Activated CD4-positive, CD25-positive, alpha-beta regulatory T cell treated with anti-CD3 and anti-CD28 coated beads, Interleukin-2, amount 50 U/mL, for 24 hours (primary cell): ENCODE results near the gene ZFYVE28.

Experiments
- ATAC-seq, 2 donors: fragments of 150-1000 bp; cut with Tn5 transposase; one replicate each; pipeline ENCODE4 v1.10.0; 2021; ENCODE audit warnings: mild to moderate bottlenecking in 1 of 2, moderate library complexity in 1 of 2

ZFYVE28 gene

GRCh38 chr4:2352171-2352570 lies 66.3 kb downstream of the ZFYVE28 start:
- no peak for ATAC-seq

GRCh38 chr4:2350982-2351381 lies 67.5 kb downstream of the ZFYVE28 start:
- ATAC-seq, result no peak

- ATAC-seq, result no peak
Measured at GRCh38 chr4:2348786-2349185, 69.7 kb downstream of the ZFYVE28 start.

DNA sequence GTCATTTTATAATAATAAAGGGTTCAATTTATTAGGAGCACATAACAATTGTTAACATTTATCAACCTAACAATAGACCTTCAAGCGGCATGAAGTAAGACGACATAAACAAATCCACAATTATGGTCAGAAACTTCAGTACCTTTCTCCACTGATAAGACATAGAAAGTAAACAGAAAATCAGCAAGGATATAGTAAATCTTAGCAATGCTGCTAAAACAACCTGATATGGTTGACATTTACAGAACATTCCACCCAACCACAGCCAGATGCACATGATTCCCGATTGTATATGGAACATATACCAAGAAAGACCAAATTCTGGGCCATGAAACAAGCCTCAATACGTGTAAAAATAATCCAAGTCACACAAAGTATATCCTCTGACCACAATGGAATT lies 71.3 kb downstream of the ZFYVE28 start:
- ATAC-seq, result no peak

- no peak for ATAC-seq
Measured at GRCh38 chr4:2343476-2343875, 75.0 kb downstream of the ZFYVE28 start.

- no peak for ATAC-seq
Measured at GRCh38 chr4:2341911-2342652, 76.4 kb downstream of the ZFYVE28 start.

GRCh38 chr4:2341261-2341841 lies 77.1 kb downstream of the ZFYVE28 start:
- ATAC-seq, result no peak

- ATAC-seq, result no peak
Measured at GRCh38 chr4:2340272-2341061, 78.0 kb downstream of the ZFYVE28 start.

DNA sequence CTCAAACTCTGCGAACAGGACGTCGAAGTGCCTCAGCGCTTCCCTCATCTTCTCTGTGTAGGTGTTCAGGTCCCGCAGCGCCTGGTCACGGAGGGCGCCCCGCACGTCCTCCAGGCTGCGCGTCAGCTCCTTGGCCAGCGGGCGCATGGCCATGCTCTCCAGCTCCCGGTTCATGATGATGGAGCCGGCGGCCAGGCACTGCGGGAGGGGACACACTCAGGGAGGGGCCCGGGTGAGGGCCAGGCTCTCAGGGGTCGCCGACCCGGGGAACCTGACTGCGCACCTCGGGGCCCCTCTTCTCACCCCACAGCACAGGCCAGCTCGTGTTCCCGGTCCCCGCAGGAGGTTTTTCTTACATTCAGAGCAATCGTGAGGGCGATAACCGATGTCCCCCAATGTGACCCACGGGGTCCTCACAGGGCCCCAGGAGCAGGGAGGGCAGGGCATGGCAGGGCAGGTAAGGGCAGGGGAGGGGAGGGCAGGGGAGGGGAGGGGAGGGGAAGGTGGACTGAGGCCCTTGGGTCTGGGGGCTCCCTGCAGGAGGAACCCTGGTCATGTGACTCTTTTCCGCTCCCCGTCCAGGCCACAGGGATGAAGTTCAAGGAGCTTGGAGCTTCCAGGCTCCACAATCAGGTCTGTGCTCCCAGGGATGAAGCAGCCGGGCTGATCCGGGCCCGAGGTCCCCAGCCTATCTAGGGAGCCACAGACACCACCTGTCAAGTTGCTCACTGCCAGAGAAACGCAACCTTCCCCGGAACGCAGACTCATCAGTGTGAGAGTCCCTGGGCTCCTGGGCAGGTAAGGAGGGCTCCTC lies 78.8 kb downstream of the ZFYVE28 start:
- ATAC-seq, result no peak

- ATAC-seq, result no peak
Measured at GRCh38 chr4:2338754-2339457, 79.5 kb downstream of the ZFYVE28 start.

GRCh38 chr4:2337896-2338295 lies 80.5 kb downstream of the ZFYVE28 start:
- ATAC-seq, result no peak

DNA sequence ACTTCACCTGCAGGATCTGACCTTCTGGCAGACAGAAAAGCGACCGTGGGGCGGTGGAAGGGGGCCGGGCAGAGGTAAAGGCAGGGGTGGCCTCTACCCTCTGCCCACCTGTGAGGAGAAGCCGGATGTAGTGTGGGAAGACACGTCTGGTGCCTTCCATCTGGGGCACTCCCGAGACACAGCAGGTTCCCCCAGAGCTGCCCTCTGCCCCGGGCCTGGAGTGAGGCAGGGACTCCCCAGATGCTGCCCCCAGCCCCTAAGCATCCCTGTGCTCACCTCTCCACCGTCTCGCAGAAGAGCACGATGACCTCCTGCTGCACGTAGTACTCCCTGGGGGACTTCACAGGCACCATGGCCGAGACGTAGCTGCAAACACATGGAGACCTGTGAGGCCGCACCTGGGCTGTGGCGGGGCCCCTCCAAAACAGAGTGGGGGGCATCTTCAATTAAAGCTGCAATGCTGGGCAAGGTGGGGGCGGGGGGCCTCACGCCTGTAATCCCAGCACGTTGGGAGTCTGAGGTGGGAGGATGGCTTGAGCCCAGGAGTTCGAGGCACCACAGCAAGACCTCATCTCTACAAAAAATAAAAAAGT lies 81.2 kb downstream of the ZFYVE28 start:
- ATAC-seq, result no peak

DNA sequence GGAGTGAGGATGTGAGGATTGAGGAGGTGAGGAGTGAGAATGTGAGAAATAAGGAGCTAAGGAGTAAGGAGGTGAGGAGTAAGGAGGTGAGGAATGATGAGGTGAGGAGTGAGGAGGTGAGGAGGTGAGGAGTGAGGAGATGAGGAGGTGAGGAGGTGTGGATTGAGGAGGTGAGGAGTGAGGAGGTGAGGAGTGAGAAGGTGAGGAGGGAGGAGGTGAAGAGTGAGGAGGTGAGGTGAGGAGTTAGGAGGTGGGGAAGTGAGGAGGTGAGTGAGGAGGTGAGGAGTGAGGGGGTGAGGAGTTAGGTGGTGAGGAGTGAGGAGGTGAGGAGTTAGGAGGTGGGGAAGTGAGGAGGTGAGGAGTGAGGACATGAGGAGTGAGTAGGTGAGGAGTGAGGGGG lies 81.8 kb downstream of the ZFYVE28 start:
- ATAC-seq, result no peak

GRCh38 chr4:2335729-2336101 lies 82.7 kb downstream of the ZFYVE28 start:
- no peak for ATAC-seq

GRCh38 chr4:2334826-2335728 lies 83.4 kb downstream of the ZFYVE28 start:
- ATAC-seq, result no peak

DNA sequence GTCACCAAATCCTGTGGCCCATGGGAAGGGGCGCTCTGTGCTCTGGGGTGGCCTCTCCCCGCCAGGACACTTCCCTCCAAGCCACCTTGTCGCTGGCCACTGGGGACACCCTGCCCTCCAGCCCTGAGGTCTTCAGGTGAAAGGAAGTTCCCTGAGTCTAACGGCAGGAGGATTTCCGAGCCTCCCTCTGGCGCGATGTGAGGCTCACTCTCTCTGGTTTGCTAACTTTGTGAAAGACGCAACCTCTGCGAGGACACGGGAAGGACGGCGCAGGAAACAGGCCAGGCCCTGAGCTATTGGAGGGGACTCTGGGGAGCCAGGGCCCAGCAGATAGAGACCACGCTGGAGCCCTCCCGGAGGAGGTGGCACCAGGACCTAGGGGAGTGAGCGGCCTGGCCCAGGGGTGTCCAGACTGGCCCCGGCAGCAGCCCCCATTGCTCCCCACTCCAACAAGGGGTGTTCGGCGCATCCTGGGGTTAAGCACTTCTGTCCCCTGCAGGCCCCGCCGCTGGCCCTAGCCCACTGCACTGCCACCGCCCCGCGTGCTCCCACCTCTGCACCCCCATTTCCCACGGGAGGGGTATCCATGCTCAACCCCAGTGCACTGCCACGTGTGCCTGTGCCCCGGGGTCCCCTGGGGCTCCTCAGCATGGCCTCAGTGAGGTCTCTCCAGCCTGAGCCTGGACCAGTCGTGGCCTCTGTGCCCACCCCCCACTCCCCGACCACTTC lies 84.4 kb downstream of the ZFYVE28 start:
- no peak for ATAC-seq

DNA sequence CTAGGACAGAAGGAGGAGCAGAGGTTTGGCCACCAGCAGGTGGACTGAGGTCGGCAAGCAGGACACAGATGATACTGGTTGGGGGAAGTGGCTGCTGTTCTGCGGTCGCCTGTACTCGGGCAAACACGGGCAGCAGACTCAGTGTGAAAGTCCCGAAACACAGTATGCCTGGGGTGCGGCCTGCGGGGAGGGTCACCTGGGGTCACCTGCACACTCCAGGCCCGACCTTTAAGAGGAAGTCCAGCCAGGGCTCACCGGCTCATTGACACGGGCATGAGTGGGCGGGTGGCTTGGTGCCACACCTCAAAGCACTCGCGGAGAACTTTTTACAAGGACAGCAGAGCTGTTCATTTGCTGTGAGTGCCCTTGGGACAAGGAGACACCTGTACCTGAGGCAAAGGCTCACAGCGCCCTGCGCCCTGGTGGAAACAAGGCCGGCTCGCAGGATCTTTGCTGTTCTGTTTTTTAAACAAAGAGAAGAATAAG lies 85.0 kb downstream of the ZFYVE28 start:
- ATAC-seq, result no peak

DNA sequence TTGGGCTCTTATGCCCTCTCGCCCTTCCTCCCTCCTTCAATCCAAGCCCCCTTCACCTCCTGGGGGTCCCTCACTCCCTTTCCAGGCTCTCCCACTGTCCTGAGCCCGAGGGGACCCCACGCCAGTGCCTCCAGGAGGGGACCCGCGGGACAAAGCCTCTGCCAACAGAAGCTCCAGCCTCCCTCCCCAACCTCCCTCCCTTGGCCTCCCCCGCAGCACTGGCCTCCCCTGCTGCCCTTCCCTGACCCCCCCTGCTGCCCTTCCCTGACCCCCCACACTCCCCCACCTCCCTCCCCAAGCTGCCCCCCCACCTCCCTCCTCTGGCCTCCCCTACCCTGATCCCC lies 85.5 kb downstream of the ZFYVE28 start:
- ATAC-seq, result no peak

DNA sequence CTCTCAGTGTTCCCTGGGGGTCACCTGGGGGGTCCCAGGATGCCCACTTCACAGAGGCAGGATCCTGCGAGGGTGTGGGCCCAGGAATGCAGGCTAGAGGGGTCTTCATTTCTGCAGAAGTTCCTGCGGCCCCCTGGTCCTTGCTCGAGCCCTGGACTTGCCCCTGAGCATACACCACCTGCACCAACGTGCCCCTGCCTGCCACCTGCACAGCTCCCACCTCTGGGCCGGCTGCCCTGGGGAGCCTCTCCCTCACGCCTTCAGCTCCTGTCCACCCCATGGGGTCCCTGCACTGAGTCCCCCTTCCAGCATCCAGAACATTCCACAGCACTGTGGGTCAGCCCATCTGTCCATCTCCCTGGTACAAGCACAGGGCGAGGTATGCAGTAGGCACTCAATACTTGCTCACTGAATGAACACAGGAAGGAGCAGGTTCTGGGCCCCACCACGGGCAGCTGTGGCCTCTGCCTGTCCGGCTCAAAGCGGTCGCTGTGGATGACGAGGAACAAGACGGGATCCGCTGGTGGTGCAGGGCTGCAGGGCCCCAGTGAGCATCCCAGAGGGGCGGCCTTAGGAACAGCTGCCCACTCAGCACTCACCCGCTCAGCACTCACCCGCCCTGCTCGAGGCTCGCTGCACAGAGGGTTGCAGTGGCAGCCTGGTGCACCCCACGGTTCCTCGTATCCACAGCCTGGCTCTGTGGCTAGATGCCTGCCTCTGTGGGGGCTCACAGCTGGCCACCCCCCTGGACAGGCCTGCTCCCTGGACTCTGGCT lies 86.1 kb downstream of the ZFYVE28 start:
- ATAC-seq, result no peak
